ENCODE data around the gene DNAJC5G.

The DNAJC5G gene

DNA sequence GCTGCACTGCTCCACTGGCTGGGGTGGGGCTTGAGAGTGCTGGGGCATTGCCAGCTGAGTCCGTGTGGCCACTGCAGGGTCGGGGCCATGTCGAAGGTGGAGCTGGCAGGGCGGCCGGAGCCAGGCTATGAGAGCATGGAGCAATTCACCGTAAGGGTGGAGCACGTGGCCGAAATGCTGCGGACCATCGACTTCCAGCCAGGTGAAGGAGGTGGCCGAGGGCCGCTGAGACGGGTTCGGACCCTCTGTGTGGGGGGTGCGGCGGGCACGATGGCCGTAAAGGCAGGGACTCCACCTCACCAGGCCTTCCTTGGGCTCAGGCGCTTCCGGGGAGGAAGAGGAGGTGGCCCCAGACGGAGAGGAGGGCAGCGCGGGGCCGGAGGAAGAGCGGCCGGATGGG, 30.9 kb downstream of the DNAJC5G start:
- TF ChIP-seq, protein P1, sequence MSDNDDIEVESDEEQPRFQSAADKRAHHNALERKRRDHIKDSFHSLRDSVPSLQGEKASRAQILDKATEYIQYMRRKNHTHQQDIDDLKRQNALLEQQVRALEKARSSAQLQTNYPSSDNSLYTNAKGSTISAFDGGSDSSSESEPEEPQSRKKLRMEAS (IDR thresholded peaks at IDR 0.05): peak; percentile 23; the same call in 1 of the 2 replicates
- TF ChIP-seq FOXM1 (IDR thresholded peaks at IDR 0.05; ENCODE audit: borderline replicate concordance, low read depth): no peak

DNA sequence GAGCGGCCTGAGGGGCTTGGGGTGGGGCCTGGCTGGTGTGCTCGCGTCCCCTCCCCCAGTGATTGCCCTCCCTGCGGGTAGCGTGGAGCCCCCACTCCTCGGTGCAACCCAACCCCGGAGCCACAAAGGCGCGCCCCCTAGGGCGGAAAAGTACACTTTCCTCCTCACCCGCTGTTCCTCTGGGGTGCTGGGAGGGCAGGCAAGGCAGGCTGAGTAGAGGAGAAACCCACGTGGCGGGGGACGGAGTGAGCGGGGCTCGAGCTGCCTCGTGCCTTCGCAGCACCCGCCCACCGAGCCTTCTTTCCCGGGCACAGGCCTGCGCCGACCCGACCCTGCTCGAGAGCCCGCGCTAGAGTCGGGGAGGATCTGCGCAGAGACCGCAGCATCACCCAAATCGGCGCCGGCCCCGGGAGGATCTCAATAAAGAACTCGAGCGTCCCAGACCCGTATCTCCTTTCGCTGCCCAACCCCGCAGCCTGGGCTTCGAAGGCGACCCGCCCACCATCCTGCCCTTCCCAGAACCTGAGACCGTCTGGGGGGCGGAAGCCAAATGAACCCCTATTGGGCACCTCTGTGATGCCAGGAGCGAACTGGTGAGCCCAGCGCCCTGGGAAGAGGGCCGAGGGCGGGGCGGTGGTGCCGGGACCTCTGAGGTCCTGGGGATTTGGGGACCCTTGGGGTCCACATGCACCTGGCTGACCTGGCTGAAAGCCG, 31.5 kb downstream of the DNAJC5G start:
- TF ChIP-seq, protein P2, sequence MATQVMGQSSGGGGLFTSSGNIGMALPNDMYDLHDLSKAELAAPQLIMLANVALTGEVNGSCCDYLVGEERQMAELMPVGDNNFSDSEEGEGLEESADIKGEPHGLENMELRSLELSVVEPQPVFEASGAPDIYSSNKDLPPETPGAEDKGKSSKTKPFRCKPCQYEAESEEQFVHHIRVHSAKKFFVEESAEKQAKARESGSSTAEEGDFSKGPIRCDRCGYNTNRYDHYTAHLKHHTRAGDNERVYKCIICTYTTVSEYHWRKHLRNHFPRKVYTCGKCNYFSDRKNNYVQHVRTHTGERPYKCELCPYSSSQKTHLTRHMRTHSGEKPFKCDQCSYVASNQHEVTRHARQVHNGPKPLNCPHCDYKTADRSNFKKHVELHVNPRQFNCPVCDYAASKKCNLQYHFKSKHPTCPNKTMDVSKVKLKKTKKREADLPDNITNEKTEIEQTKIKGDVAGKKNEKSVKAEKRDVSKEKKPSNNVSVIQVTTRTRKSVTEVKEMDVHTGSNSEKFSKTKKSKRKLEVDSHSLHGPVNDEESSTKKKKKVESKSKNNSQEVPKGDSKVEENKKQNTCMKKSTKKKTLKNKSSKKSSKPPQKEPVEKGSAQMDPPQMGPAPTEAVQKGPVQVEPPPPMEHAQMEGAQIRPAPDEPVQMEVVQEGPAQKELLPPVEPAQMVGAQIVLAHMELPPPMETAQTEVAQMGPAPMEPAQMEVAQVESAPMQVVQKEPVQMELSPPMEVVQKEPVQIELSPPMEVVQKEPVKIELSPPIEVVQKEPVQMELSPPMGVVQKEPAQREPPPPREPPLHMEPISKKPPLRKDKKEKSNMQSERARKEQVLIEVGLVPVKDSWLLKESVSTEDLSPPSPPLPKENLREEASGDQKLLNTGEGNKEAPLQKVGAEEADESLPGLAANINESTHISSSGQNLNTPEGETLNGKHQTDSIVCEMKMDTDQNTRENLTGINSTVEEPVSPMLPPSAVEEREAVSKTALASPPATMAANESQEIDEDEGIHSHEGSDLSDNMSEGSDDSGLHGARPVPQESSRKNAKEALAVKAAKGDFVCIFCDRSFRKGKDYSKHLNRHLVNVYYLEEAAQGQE (IDR thresholded peaks at IDR 0.05; ENCODE audit: low read depth): no peak
- no peak for TF ChIP-seq TEAD4 (IDR thresholded peaks at IDR 0.05)
- no peak for TF ChIP-seq EP300 (IDR thresholded peaks at IDR 0.05; ENCODE audit: borderline replicate concordance)
- no peak for TF ChIP-seq TAF1 (IDR thresholded peaks at IDR 0.05; ENCODE audit: low read depth)
- no peak for TF ChIP-seq ZBTB7A (IDR thresholded peaks at IDR 0.05; ENCODE audit: low read depth)
- TF ChIP-seq, protein P3, sequence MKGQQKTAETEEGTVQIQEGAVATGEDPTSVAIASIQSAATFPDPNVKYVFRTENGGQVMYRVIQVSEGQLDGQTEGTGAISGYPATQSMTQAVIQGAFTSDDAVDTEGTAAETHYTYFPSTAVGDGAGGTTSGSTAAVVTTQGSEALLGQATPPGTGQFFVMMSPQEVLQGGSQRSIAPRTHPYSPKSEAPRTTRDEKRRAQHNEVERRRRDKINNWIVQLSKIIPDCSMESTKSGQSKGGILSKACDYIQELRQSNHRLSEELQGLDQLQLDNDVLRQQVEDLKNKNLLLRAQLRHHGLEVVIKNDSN (IDR thresholded peaks at IDR 0.05): no peak
- no peak for TF ChIP-seq NFIC (IDR thresholded peaks at IDR 0.05)
- TF ChIP-seq RAD21 (IDR thresholded peaks at IDR 0.05; ENCODE audit: low read depth): no peak
- TF ChIP-seq CEBPB (IDR thresholded peaks at IDR 0.05): no peak
- no peak for TF ChIP-seq TCF12 (IDR thresholded peaks at IDR 0.05; ENCODE audit: low read depth)
- TF ChIP-seq CREB1 (IDR thresholded peaks at IDR 0.05; ENCODE audit: low read depth): no peak

DNA sequence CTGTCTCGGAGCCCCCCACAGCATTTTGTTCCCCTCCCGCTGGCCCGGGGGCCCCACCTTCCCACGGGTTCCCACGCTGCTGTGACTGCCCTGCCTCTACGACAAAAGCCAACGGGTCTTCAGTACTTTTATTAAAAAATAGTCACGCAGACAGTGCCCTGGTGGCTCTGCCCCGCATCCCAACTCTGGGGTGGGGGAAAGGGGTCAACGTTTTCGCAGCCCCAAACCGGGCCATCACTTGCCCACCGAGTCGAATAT, 32.0 kb downstream of the DNAJC5G start:
- TF ChIP-seq, protein P1 (IDR thresholded peaks at IDR 0.05): no peak
- TF ChIP-seq TEAD4 (IDR thresholded peaks at IDR 0.05): no peak
- TF ChIP-seq, protein P3 (IDR thresholded peaks at IDR 0.05): no peak
- TF ChIP-seq YY1 (IDR thresholded peaks at IDR 0.05; ENCODE audit: low read depth): no peak
- TF ChIP-seq, protein P2 (IDR thresholded peaks at IDR 0.05; ENCODE audit: low read depth): no peak
- TF ChIP-seq TCF12 (IDR thresholded peaks at IDR 0.05; ENCODE audit: low read depth): no peak
- TF ChIP-seq CREB1 (IDR thresholded peaks at IDR 0.05; ENCODE audit: low read depth): no peak
- TF ChIP-seq EGR1 (IDR thresholded peaks at IDR 0.05): no peak
- no peak for TF ChIP-seq FOXM1 (IDR thresholded peaks at IDR 0.05; ENCODE audit: borderline replicate concordance, low read depth)

DNA sequence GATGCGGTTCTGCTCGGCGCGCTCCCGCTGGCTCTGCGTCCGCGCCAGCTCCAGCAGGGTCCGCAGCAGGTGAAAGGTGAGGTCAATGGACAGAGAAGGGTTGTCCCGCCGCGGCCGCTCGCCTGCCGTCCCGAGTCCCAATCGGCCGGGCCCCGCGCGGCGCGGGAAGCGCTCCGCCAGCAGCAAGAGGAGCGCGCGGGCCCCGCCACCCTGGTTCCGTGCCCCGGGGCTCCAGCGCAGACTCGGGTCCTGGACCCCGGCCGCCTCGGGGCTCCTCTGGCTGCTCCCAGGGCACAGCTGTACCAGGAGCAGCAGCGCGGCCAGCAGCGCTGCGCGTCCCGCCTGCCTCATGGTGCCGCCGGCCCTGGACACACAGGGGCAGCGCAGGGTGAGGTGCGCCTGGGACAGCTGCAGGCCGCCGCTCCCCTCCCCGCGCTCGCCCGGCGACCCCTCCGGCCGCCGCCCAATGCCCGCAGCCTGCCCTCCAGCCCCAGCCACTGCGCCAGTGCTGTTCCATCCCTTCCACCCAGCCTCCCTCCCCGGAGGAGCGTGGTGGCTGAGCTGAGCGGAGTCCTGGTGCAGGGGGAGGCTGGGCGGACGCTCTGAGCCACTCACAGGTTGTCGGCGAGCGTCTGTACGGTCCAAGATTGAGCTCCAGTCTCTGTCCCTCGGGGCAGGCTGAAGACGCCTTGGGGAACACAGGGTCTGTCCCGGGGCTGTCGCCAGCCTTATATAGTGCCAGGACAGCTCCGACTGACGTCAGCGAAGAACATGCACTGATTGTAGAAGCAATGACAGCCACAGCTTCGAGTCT, 32.5 kb downstream of the DNAJC5G start:
- no peak for TF ChIP-seq CEBPB (IDR thresholded peaks at IDR 0.05)
- TF ChIP-seq, protein P2 (IDR thresholded peaks at IDR 0.05; ENCODE audit: low read depth): no peak
- no peak for TF ChIP-seq CREB1 (IDR thresholded peaks at IDR 0.05; ENCODE audit: low read depth)

DNA sequence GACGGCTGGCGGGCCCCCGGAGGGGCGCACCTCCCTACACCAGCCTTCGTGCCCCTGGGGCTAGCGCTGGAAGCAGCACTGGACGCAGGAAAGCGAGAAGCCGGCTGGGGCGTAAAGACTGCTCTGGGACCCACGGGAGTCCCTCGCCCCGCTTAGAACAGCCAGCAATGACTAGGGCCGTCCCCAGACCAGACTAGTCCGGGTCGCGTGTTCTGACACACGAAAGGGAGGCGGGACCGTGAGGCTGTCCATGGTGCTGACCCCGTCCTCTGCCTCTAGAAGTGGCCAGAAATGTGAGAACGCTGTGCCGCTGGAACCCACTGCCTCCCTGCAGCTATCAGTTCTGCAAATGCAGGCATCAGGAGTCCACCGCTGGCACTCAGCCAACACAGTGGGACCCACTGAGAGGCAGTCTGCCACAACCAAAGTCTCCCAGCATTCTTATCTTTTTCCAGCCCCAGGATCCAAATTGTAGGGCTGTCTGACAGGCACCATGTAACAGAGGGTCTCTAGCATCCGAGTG, 33.2 kb downstream of the DNAJC5G start, which contains the start of gene UCN:
UCN (minus strand) TSS at position 87 of the 523 bp plus-strand sequence. CDS start 550 bp downstream, outside the sequence.
- TF ChIP-seq, protein P2 (IDR thresholded peaks at IDR 0.05; ENCODE audit: low read depth): peak; percentile 95
- TF ChIP-seq, protein P3 (IDR thresholded peaks at IDR 0.05): no peak
- no peak for TF ChIP-seq FOXM1 (IDR thresholded peaks at IDR 0.05; ENCODE audit: borderline replicate concordance, low read depth)
- peak; percentile 47 for TF ChIP-seq NFIC (IDR thresholded peaks at IDR 0.05)
- TF ChIP-seq, protein P1 (IDR thresholded peaks at IDR 0.05): peak; percentile 67; the same call in 1 of the 2 replicates
- TF ChIP-seq RAD21 (IDR thresholded peaks at IDR 0.05; ENCODE audit: low read depth): no peak
